H1 (cell line): Measurements from ENCODE around the gene DDX21. TPM values are rescaled to one million over a fixed set of nuclear protein-coding genes. Genes with fewer than 3 reads are reported as not detected.

Experiments
- CTCF ChIA-PET: fragments of 300-600 bp; sonication (Branson Sonifier 250); formaldehyde crosslinking; loops from one replicate; lab custom pipeline; 2021; ENCODE audit not compliant: partially characterized antibody; lab: Charles Lee
- POLR2A ChIA-PET: fragments of 300-600 bp; sonication (Branson Sonifier 250); formaldehyde crosslinking; loops from one replicate; lab custom pipeline; 2021; ENCODE audit warnings: inconsistent platforms; ENCODE audit not compliant: partially characterized antibody; lab: Charles Lee
- DNase-seq, 2 experiments: peaks; one replicate each; pipeline versions ENCODE4 v3.0.0 to v3.0.0-alpha.2; 2010 to 2022; ENCODE audit warnings: low spot score in 2 of 2, low read depth in 1 of 2, mixed read lengths in 1 of 2
- FAIRE-seq: peaks from 2 replicates; lab custom pipeline; 2011; peaks lifted over from hg19 to GRCh38; lab: Jason Lieb, UNC
- H2AFZ ChIP-seq: 2 replicates; pipeline ENCODE4 v1.8.1; 2012; ENCODE audit warnings: low read length, inconsistent platforms
- H2AK5ac ChIP-seq: 2 replicates; pipeline ENCODE4 v1.6.1; 2013; ENCODE audit warnings: low read depth, low read length
- H2BK120ac ChIP-seq: replicated peaks from 2 replicates; pipeline ENCODE3; 2013; ENCODE audit warnings: low read depth, low read length, inconsistent platforms
- H2BK12ac ChIP-seq: 2 replicates; pipeline ENCODE4 v1.6.1; 2013; ENCODE audit warnings: low read depth, low read length
- H2BK15ac ChIP-seq: 2 replicates; pipeline ENCODE4 v1.6.1; 2013; ENCODE audit warnings: low read length
- H2BK20ac ChIP-seq: 2 replicates; pipeline ENCODE4 v1.6.1; 2013; ENCODE audit warnings: low read length
- H2BK5ac ChIP-seq: 2 replicates; pipeline ENCODE4 v1.6.1; 2013; ENCODE audit warnings: low read depth, low read length
- H3K14ac ChIP-seq: 2 replicates; pipeline ENCODE4 v1.6.1; 2013; ENCODE audit warnings: inconsistent platforms; ENCODE audit not compliant: insufficient read length
- H3K18ac ChIP-seq: 2 replicates; pipeline ENCODE4 v1.6.1; 2013; ENCODE audit warnings: low read length; ENCODE audit errors: extremely low read depth
- H3K23ac ChIP-seq: 2 replicates; pipeline ENCODE4 v1.6.1; 2013; ENCODE audit warnings: inconsistent platforms; ENCODE audit not compliant: insufficient read length
- H3K23me2 ChIP-seq: 2 replicates; pipeline ENCODE4 v1.6.1; 2013; ENCODE audit warnings: low read depth, low read length
- H3K27ac ChIP-seq: 2 replicates; pipeline ENCODE4 v1.6.1; 2011; ENCODE audit warnings: low read depth, low read length, inconsistent platforms
- H3K27me3 ChIP-seq, 4 experiments: replicated peaks in 1 of 4; 1 replicate in 1 of 4; 2 replicates in 3 of 4; pipeline versions ENCODE4 v1.6.1 to v1.8.1; 2011 to 2013; ENCODE audit warnings: low read length in 3 of 4, mild to moderate bottlenecking in 3 of 4, inconsistent platforms in 2 of 4, mixed read lengths in 2 of 4, moderate library complexity in 1 of 4; ENCODE audit not compliant: control insufficient read depth in 3 of 4, insufficient read depth in 3 of 4; ENCODE audit errors: extremely low read depth in 1 of 4
- H3K36me3 ChIP-seq, 4 experiments: 2 replicates each; pipeline versions ENCODE4 v1.6.1 to v1.8.1; 2011 to 2013; ENCODE audit warnings: mild to moderate bottlenecking in 4 of 4, low read length in 3 of 4, moderate library complexity in 2 of 4, control low read depth in 1 of 4, inconsistent platforms in 1 of 4; ENCODE audit not compliant: insufficient read depth in 4 of 4, control insufficient read depth in 2 of 4
- H3K4ac ChIP-seq: replicated peaks from 2 replicates; pipeline ENCODE3; 2013; ENCODE audit warnings: low read length, low read depth, mixed read lengths, inconsistent platforms; ENCODE audit not compliant: insufficient read length
- H3K4me1 ChIP-seq, 4 experiments: replicated peaks in 1 of 4; 1 replicate in 1 of 4; 2 replicates in 3 of 4; pipeline versions ENCODE4 v1.6.1 to v1.8.1; 2011 to 2013; ENCODE audit warnings: low read length in 3 of 4, inconsistent platforms in 2 of 4, mixed read lengths in 1 of 4; ENCODE audit not compliant: insufficient read depth in 4 of 4, control insufficient read depth in 3 of 4
- H3K4me2 ChIP-seq, 2 experiments: 2 replicates each; pipeline versions ENCODE4 v1.6.1 to v1.8.1; 2011 to 2013; ENCODE audit warnings: low read depth in 2 of 2, low read length in 2 of 2, control low read depth in 1 of 2, inconsistent platforms in 1 of 2, mild to moderate bottlenecking in 1 of 2; ENCODE audit not compliant: insufficient read depth in 1 of 2
- H3K4me3 ChIP-seq, 4 experiments: fragments of 200-600, 300-600 bp in 1 of 4; sonication (generic), shearing (Covaris generic), sonication (Bioruptor Twin) in 1 of 4; 2 replicates each; pipeline versions ENCODE4 v1.5.1 to v1.8.1; 2011 to 2016; ENCODE audit warnings: low read length in 4 of 4, low read depth in 3 of 4, control low read depth in 2 of 4, inconsistent platforms in 2 of 4, mild to moderate bottlenecking in 2 of 4, mixed read lengths in 1 of 4, moderate library complexity in 1 of 4; ENCODE audit not compliant: insufficient read depth in 2 of 4; ENCODE audit errors: extremely low read depth in 1 of 4
- H3K56ac ChIP-seq: replicated peaks from 2 replicates; pipeline ENCODE3; 2013; ENCODE audit warnings: low read depth, mild to moderate bottlenecking, mixed read lengths, low read length, inconsistent platforms; ENCODE audit not compliant: insufficient read length
- H3K79me1 ChIP-seq: 2 replicates; pipeline ENCODE4 v1.6.1; 2013; ENCODE audit warnings: low read depth, low read length, control low read depth
- H3K79me2 ChIP-seq, 2 experiments: 2 replicates each; pipeline versions ENCODE4 v1.6.1 to v1.8.1; 2012 to 2013; ENCODE audit warnings: low read length in 2 of 2, mild to moderate bottlenecking in 2 of 2, inconsistent platforms in 1 of 2; ENCODE audit not compliant: insufficient read depth in 2 of 2, control insufficient read depth in 1 of 2
- H3K9ac ChIP-seq, 4 experiments: replicated peaks in 1 of 4; 1 replicate in 1 of 4; 2 replicates in 3 of 4; pipeline versions ENCODE4 v1.6.1 to v1.8.1; 2011 to 2013; ENCODE audit warnings: low read depth in 3 of 4, low read length in 3 of 4, control low read depth in 2 of 4, mild to moderate bottlenecking in 2 of 4, moderate library complexity in 2 of 4, inconsistent platforms in 1 of 4; ENCODE audit errors: extremely low read depth in 1 of 4
- H3K9me3 ChIP-seq, 2 experiments: 2 replicates each; pipeline versions ENCODE4 v1.6.1 to v1.8.1; 2012 to 2013; ENCODE audit warnings: mild to moderate bottlenecking in 2 of 2, moderate library complexity in 2 of 2, control low read depth in 1 of 2, inconsistent platforms in 1 of 2, low read depth in 1 of 2, low read length in 1 of 2, mixed read lengths in 1 of 2; ENCODE audit not compliant: insufficient read depth in 2 of 2
- H4K20me1 ChIP-seq, 2 experiments: replicated peaks in 1 of 2; 2 replicates each; pipeline versions ENCODE3 to v1.8.1; 2011 to 2013; ENCODE audit warnings: inconsistent platforms in 2 of 2, low read length in 2 of 2, mild to moderate bottlenecking in 1 of 2; ENCODE audit not compliant: insufficient read depth in 2 of 2, control insufficient read depth in 1 of 2
- H4K5ac ChIP-seq: 2 replicates; pipeline ENCODE4 v1.6.1; 2013; ENCODE audit warnings: low read length, low read depth, mixed read lengths, inconsistent platforms; ENCODE audit not compliant: insufficient read length
- H4K8ac ChIP-seq: 2 replicates; pipeline ENCODE4 v1.8.0; 2013; ENCODE audit warnings: mild to moderate bottlenecking, moderate library complexity, low read length, inconsistent platforms; ENCODE audit not compliant: insufficient read depth; ENCODE audit errors: extremely low read depth
- H4K91ac ChIP-seq: replicated peaks from 2 replicates; pipeline ENCODE3; 2013; ENCODE audit warnings: low read length, mixed read lengths, inconsistent platforms; ENCODE audit not compliant: insufficient read length
- ASH2L ChIP-seq: fragments of 200-600, 300-600 bp; sonication (generic); IDR thresholded peaks from one replicate; pipeline ENCODE4 v1.7.1; 2017; ENCODE audit warnings: low read length
- BACH1 ChIP-seq: IDR thresholded peaks from 2 replicates; pipeline ENCODE4 v1.6.1; 2012; ENCODE audit warnings: low read length, improper control_type of control experiment
- CHD2 ChIP-seq: IDR thresholded peaks from 2 replicates; pipeline ENCODE4 v1.6.1; 2012; ENCODE audit warnings: low read length, improper control_type of control experiment
- CTBP2 ChIP-seq: IDR thresholded peaks from 2 replicates; pipeline ENCODE4 v1.7.0; 2011; ENCODE audit warnings: borderline replicate concordance, mild to moderate bottlenecking, moderate library complexity, mixed read lengths, low read length; ENCODE audit not compliant: insufficient read depth, insufficient read length
- GTF2F1 ChIP-seq: IDR thresholded peaks from 2 replicates; pipeline ENCODE4 v1.6.1; 2012; ENCODE audit warnings: low read depth, low read length, improper control_type of control experiment, borderline replicate concordance
- HDAC6 ChIP-seq: IDR thresholded peaks from one replicate; pipeline ENCODE4 v1.7.1; 2012; ENCODE audit warnings: low read depth, mild to moderate bottlenecking, inconsistent platforms, low read length, moderate library complexity
- KDM4A ChIP-seq: IDR thresholded peaks from one replicate; pipeline ENCODE4 v1.7.1; 2012; ENCODE audit warnings: low read depth, mild to moderate bottlenecking, moderate library complexity, low read length, inconsistent platforms; ENCODE audit not compliant: severe bottlenecking
- NANOG ChIP-seq: IDR thresholded peaks from 2 replicates; pipeline ENCODE4 v1.6.1; 2011; ENCODE audit warnings: low read length, low read depth, mild to moderate bottlenecking, inconsistent platforms; ENCODE audit not compliant: insufficient read depth, poor library complexity, severe bottlenecking
- RAD21 ChIP-seq, 2 experiments: IDR thresholded peaks in 1 of 2; conservative IDR thresholded peaks in 1 of 2; 2 replicates each; pipeline ENCODE4 v1.6.1; 2011; ENCODE audit warnings: low read depth in 2 of 2, low read length in 2 of 2, improper control_type of control experiment in 1 of 2, inconsistent platforms in 1 of 2, mild to moderate bottlenecking in 1 of 2, moderate library complexity in 1 of 2
- RFX5 ChIP-seq: IDR thresholded peaks from 2 replicates; pipeline ENCODE4 v1.6.1; 2011; ENCODE audit warnings: low read depth, low read length, improper control_type of control experiment, borderline replicate concordance
- SP2 ChIP-seq: IDR thresholded peaks from 2 replicates; pipeline ENCODE4 v1.6.1; 2012; ENCODE audit warnings: mild to moderate bottlenecking, low read length, inconsistent platforms
- WGBS, 2 experiments: shearing (Covaris generic) in 1 of 2; methylation state at CpG; one replicate each; pipeline versions ENCODE4 v1.1.6 to v1.1.7; 2013 to 2015; ENCODE audit warnings: low lambda C conversion rate in 2 of 2, mixed read lengths in 2 of 2, inconsistent platforms in 1 of 2, low coverage in 1 of 2, missing lambda C conversion rate in 1 of 2; ENCODE audit not compliant: insufficient replicate concordance in 2 of 2, insufficient coverage in 1 of 2, insufficient read length in 1 of 2; ENCODE audit errors: extremely low coverage in 1 of 2, missing lambda C conversion rate in 1 of 2; 5-methylcytosine and 5-hydroxymethylcytosine counted together
- polyA plus RNA-seq, 7 experiments: library from polyadenylated mRNA; depleted of rRNA in 3 of 7; stranded (reverse) in 5 of 7; unstranded in 2 of 7; fragments of >200 nt in 5 of 7; fragments of 200-250 nt in 2 of 7; gene quantifications; 1 replicate in 5 of 7; 2 replicates in 1 of 7; 4 replicates in 1 of 7; pipeline versions ENCODE4 v1.2.1 to v1.2.3, GENCODE V29; 2011 to 2013; ENCODE audit warnings: missing spikeins in 2 of 7, mixed read lengths in 2 of 7
- total RNA-seq: library from RNA; stranded (reverse); fragmentation: NEBNext Ultra II Directional; extraction: Animal tissue kit (Norgen Biotek cat#: 25700); gene quantifications from 2 replicates; pipeline ENCODE4 v1.2.1, GENCODE V29; 2021
- TF ChIP-seq, protein P1 (sequence below): IDR thresholded peaks from 2 replicates; pipeline ENCODE4 v1.6.1; 2012; ENCODE audit warnings: inconsistent platforms

DDX21 gene
- total and polyA plus RNA-seq, 2 of the 8 experiments (the other 6 are each of a cell fraction or from before 2014, with no cell fraction given), result 67.0 to 195 TPM

DNA sequence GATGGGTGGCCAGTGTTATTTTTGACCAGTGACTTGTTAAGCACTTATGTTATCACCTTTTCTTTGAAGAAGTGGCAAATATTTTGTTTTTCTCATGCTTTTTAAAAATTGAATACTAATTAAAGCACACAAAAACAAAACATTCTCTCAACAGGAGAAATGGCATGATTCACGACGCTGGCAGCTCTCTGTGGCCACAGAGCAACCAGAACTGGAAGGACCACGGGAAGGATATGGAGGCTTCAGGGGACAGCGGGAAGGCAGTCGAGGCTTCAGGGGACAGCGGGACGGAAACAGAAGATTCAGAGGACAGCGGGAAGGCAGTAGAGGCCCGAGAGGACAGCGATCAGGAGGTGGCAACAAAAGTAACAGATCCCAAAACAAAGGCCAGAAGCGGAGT lies 26.4 kb downstream of the DDX21 start:
- H2BK20ac ChIP-seq, result no peak overlapping the region
- no peak overlapping the region for H3K4me3 ChIP-seq
- DNase-seq, result no peak
- no peak overlapping the region for H4K91ac ChIP-seq
- 96% methylated on average over 11 of the region's 11 CpGs; no CpG with 5 or more reads in 1 of the 2 experiments for WGBS, 2 experiments
- H3K9me3 ChIP-seq, result no peaks in the 10 kb centered on the region
- no peak overlapping the region for H3K18ac ChIP-seq
- no peak overlapping the region for H3K4me2 ChIP-seq
- no peak overlapping the region for H3K27ac ChIP-seq
- FAIRE-seq, result no peak
- H3K27me3 ChIP-seq, result no peaks in the 10 kb centered on the region
- H3K14ac ChIP-seq, result no peak overlapping the region
- H2BK120ac ChIP-seq, result no peak overlapping the region
- no peak overlapping the region for H4K8ac ChIP-seq
- H4K5ac ChIP-seq, result no peak overlapping the region
- no peak overlapping the region for H3K9ac ChIP-seq
- no peak overlapping the region for H3K4ac ChIP-seq
- no peak overlapping the region for H3K56ac ChIP-seq
- no peak overlapping the region for H3K23ac ChIP-seq
- H3K23me2 ChIP-seq, result no peaks in the 10 kb centered on the region
- H2BK15ac ChIP-seq, result no peak overlapping the region
- H4K20me1 ChIP-seq, result peaks cover 3 to 4% of the 10 kb centered on the region in 2 experiments
- peaks cover 26 to 74% (median 54%) of the 10 kb centered on the region in 4 experiments for H3K36me3 ChIP-seq
- POLR2A ChIA-PET, result interaction anchor here (0.9 to 11.6 kb wide), 4 partner anchors 9 to 115 kb away, joined by 3 to 91 read pairs (median 4); partner anchors contain the start of gene DDX21
- H3K79me1 ChIP-seq, result no peaks in the 10 kb centered on the region
- no peaks in the 10 kb centered on the region for H3K4me1 ChIP-seq
- H2AFZ ChIP-seq, result no peak overlapping the region
- no peak overlapping the region for H2AK5ac ChIP-seq
- CTCF ChIA-PET, result no interaction called here
- H2BK5ac ChIP-seq, result no peak overlapping the region
- no peak overlapping the region for H2BK12ac ChIP-seq
- H3K79me2 ChIP-seq, result no peaks in the 10 kb centered on the region
- TF ChIP-seq BACH1 (no peak), RAD21 (IDR thresholded peaks at IDR 0.05 in 1 of 2, conservative IDR thresholded peaks at IDR 0.05 in 1 of 2; ENCODE audit: low read depth in 2 of 2, low read length in 2 of 2) (no peak), SP2 (no peak), CHD2 (no peak), NANOG (no peak), CTBP2 (no peak), HDAC6 (no peak), KDM4A (no peak), GTF2F1 (no peak), ASH2L (no peak), RFX5 (no peak)
- TF ChIP-seq, protein P1, sequence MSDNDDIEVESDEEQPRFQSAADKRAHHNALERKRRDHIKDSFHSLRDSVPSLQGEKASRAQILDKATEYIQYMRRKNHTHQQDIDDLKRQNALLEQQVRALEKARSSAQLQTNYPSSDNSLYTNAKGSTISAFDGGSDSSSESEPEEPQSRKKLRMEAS, result no peak
